Astrocyte (in vitro differentiated cells and primary cell): Measurements from ENCODE around the gene TMUB1.

ENCODE experiments used
- CTCF ChIP-seq: IDR thresholded peaks from 2 replicates; pipeline ENCODE4 v1.5.1; 2011; ENCODE audit warnings: low read depth, mild to moderate bottlenecking, inconsistent platforms, low read length, moderate library complexity; ENCODE audit not compliant: insufficient read depth
- EZH2 ChIP-seq: IDR thresholded peaks from 2 replicates; pipeline ENCODE4 v1.6.1; 2012; ENCODE audit warnings: mild to moderate bottlenecking, low read length, inconsistent platforms; ENCODE audit not compliant: insufficient read depth

- TF ChIP-seq CTCF (no peak), EZH2 (no peak)
Observed at GRCh38 chr7:151100921-151101320, 17.6 kb upstream of the TMUB1 start.
